GM12878 (cell line): ENCODE results near the gene PAQR5. TPM values are rescaled to one million over a fixed set of nuclear protein-coding genes. Genes with fewer than 3 reads are reported as not detected.
A peak's percentile ranks its signal among the peaks of the same experiment; 100 is the strongest.

Source experiments
- ATAC-seq: fragments of 200-7000 bp; cut with Tn5 transposase; 3 replicates; pipeline ENCODE4 v1.9.1; 2020; ENCODE audit warnings: mild to moderate bottlenecking, moderate library complexity
- BruUV-seq: library from RNA; stranded (reverse); fragments of 400-500 nt; replicated peaks from 2 replicates; lab custom pipeline; 2021; lab: Mats Ljungman, UMichigan
- CTCF ChIA-PET: fragments of 300-600 bp; sonication (Branson Sonifier 250); formaldehyde crosslinking; extraction: SDS; loops from one replicate; lab custom pipeline; 2021; ENCODE audit warnings: inconsistent platforms; lab: Yijun Ruan, JAX
- POLR2A ChIA-PET: fragments of 350-600 bp; formaldehyde crosslinking; extraction: SDS; loops from one replicate; lab custom pipeline; 2021; ENCODE audit warnings: inconsistent platforms; lab: Charles Lee
- RAD21 ChIA-PET: fragments of 300-600 bp; sonication (Branson Sonifier 250); formaldehyde crosslinking; loops from one replicate; lab custom pipeline; 2023; ENCODE audit warnings: antibody characterized with exemption; ENCODE audit not compliant: unreplicated experiment; lab: Charles Lee
- SMC1A ChIA-PET: fragments of 300-600 bp; sonication (Branson Sonifier 250); formaldehyde crosslinking; loops from one replicate; lab custom pipeline; 2023; ENCODE audit not compliant: unreplicated experiment, uncharacterized antibody; lab: Charles Lee
- DNase-seq: peaks from one replicate; pipeline ENCODE4 v3.0.0-alpha.2; 2011; ENCODE audit warnings: low read depth, low spot score
- FAIRE-seq: peaks from 3 replicates; lab custom pipeline; 2011; peaks lifted over from hg19 to GRCh38; lab: Jason Lieb, UNC
- H2AFZ ChIP-seq: 2 replicates; pipeline ENCODE4 v1.6.0; 2011; ENCODE audit warnings: low read depth, low read length, control low read depth; ENCODE audit not compliant: control insufficient read depth
- H3K27ac ChIP-seq: 2 replicates; pipeline ENCODE4 v1.5.1; 2011; ENCODE audit warnings: control low read depth; ENCODE audit not compliant: control insufficient read depth, insufficient read depth
- H3K27me3 ChIP-seq, 2 experiments: replicated peaks in 1 of 2; 2 replicates each; pipeline versions ENCODE4 v1.6.0 to v1.6.1; 2011; ENCODE audit warnings: low read length in 1 of 2; ENCODE audit not compliant: control insufficient read depth in 2 of 2, insufficient read depth in 2 of 2
- H3K36me3 ChIP-seq, 2 experiments: 2 replicates each; pipeline ENCODE4 v1.5.1; 2011; ENCODE audit warnings: low read length in 1 of 2; ENCODE audit not compliant: control insufficient read depth in 2 of 2, insufficient read depth in 2 of 2
- H3K4me1 ChIP-seq: 2 replicates; pipeline ENCODE4 v1.6.1; 2011; ENCODE audit warnings: mild to moderate bottlenecking, low read length, moderate library complexity, mixed read lengths; ENCODE audit not compliant: control insufficient read depth, insufficient read depth
- H3K4me2 ChIP-seq: 2 replicates; pipeline ENCODE4 v1.6.0; 2011; ENCODE audit warnings: control low read depth; ENCODE audit not compliant: control insufficient read depth, insufficient read depth
- H3K4me3 ChIP-seq: fragments of 200-600 bp; sonication (generic); 2 replicates; pipeline ENCODE4 v1.5.1; 2016
- H3K79me2 ChIP-seq: 2 replicates; pipeline ENCODE4 v1.6.0; 2011; ENCODE audit warnings: low read length; ENCODE audit not compliant: control insufficient read depth, insufficient read depth
- H3K9ac ChIP-seq: 2 replicates; pipeline ENCODE4 v1.8.0; 2011; ENCODE audit warnings: low read length, control low read depth, mixed read lengths; ENCODE audit not compliant: control insufficient read depth, insufficient read depth
- H3K9me3 ChIP-seq: replicated peaks from 3 replicates; pipeline ENCODE4 v1.5.1; 2011; ENCODE audit warnings: mild to moderate bottlenecking, low read length; ENCODE audit not compliant: control insufficient read depth, insufficient read depth
- H4K20me1 ChIP-seq: 2 replicates; pipeline ENCODE4 v1.6.0; 2011; ENCODE audit not compliant: control insufficient read depth, insufficient read depth
- FOS ChIP-seq: IDR thresholded peaks from 3 replicates; pipeline ENCODE4 v1.6.1; 2011; ENCODE audit warnings: borderline replicate concordance; ENCODE audit not compliant: insufficient read length; ENCODE audit errors: extremely low read depth
- LARP7 ChIP-seq: fragments of 450-650 bp; IDR thresholded peaks from 2 replicates; pipeline ENCODE4 v1.6.1; 2017; ENCODE audit warnings: mild to moderate bottlenecking
- NBN ChIP-seq: fragments of 450-650 bp; IDR thresholded peaks from 2 replicates; pipeline ENCODE4 v1.6.1; 2016
- NFIC ChIP-seq: IDR thresholded peaks from 2 replicates; pipeline ENCODE4 v1.6.1; 2012; ENCODE audit warnings: low read depth, mild to moderate bottlenecking, inconsistent platforms, low read length, moderate library complexity
- RAD21 ChIP-seq: IDR thresholded peaks from 2 replicates; pipeline ENCODE4 v1.6.1; 2011; ENCODE audit warnings: mild to moderate bottlenecking, low read depth, low read length, moderate library complexity; ENCODE audit not compliant: insufficient read depth
- SMC3 ChIP-seq: IDR thresholded peaks from 2 replicates; pipeline ENCODE4 v1.6.1; 2011; ENCODE audit warnings: low read length, improper control_type of control experiment, borderline replicate concordance
- WGBS: methylation state at CpG from one replicate; pipeline ENCODE4 v1.1.6; 2016; ENCODE audit warnings: low lambda C conversion rate; ENCODE audit not compliant: insufficient replicate concordance, insufficient coverage; ENCODE audit errors: missing lambda C conversion rate; 5-methylcytosine and 5-hydroxymethylcytosine counted together
- in situ Hi-C: fragments of 300-500 bp; cut with MboI; formaldehyde crosslinking; loops from 9 replicates; pipeline ENCODE4 v1.14.3; 2018; ENCODE audit warnings: mixed read lengths
- intact Hi-C: fragments of 100-400 bp; cut with micrococcal nuclease; formaldehyde crosslinking; loops from one replicate; pipeline ENCODE4 v1.14.2; 2022; ENCODE audit not compliant: unreplicated experiment
- polyA plus RNA-seq, 11 experiments: library from polyadenylated mRNA; depleted of rRNA in 4 of 11; unstranded in 6 of 11; stranded (reverse) in 5 of 11; fragments of >200 nt; fragmentation: Nextera tagmentation in 4 of 11; fragmentation: Illumina TruSeq in 1 of 11; extraction: Ambion mirVana in 4 of 11; extraction: Trizol in 1 of 11; gene quantifications; 1 replicate in 1 of 11; 2 replicates in 10 of 11; pipeline versions ENCODE4 v1.2.1 to v1.2.3, GENCODE V29; 2011 to 2016; ENCODE audit warnings: inconsistent platforms in 2 of 11, missing spikeins in 2 of 11, low read depth in 1 of 11
- total RNA-seq, 4 experiments: library from RNA; depleted of rRNA in 3 of 4; stranded (reverse); fragments of >200 nt in 3 of 4; fragmentation: Illumina TruSeq in 1 of 4; extraction: Trizol in 1 of 4; gene quantifications; 2 replicates each; pipeline versions ENCODE4 v1.2.1 to v1.2.3, GENCODE V29; 2013 to 2021
- TF ChIP-seq, protein P1 (sequence below): fragments of 450-650 bp; IDR thresholded peaks from 2 replicates; pipeline ENCODE4 v1.6.1; 2017; ENCODE audit warnings: borderline replicate concordance
- TF ChIP-seq, protein P2 (sequence below): fragments of 450-650 bp; IDR thresholded peaks from 2 replicates; pipeline ENCODE4 v1.6.1; 2016; ENCODE audit warnings: mild to moderate bottlenecking
- TF ChIP-seq, protein P3 (sequence below), 3 experiments: IDR thresholded peaks in 2 of 3; conservative IDR thresholded peaks in 1 of 3; 2 replicates each; pipeline ENCODE4 v1.5.1; 2011; ENCODE audit warnings: low read depth in 3 of 3, low read length in 3 of 3, mild to moderate bottlenecking in 3 of 3, control low read depth in 2 of 3, moderate library complexity in 2 of 3, inconsistent platforms in 1 of 3, mixed read lengths in 1 of 3; ENCODE audit not compliant: control insufficient read depth in 2 of 3, insufficient read depth in 1 of 3; ENCODE audit errors: extremely low read depth in 1 of 3

PAQR5 gene
- total and polyA plus RNA-seq, 10 of the 15 experiments (the other 5 are each of a cell fraction or from before 2014, with no cell fraction given), result 0.02 to 0.03 TPM; not detected in 8

DNA sequence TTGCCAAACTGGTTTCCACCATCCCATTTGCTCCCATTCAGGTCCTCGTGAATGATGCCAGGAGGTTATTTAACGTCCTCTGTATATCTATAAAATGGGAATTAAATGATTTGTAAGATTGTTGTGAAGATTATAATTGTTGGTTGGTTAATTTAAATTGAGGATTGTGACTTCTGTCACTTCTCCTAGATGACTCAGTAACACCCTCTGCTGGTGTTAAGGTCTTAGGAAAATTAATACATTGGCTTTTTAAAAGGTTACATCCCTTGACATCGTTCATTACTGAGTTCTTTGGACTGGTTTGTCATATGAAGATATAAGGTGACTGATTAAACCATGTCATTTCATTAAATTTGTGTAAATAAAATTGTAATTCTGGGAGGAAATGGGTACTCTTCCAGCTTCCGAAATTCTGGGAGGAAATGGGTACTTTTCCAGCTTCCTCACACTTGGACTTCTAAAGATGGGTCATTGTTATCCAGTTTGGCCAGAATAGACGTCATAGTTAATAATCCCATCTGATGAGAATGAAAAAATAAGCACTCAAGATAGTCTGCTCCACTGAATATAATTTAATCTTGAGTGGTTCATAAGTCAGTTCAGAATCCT, 33.3 kb upstream of the PAQR5 start:
- Histone ChIP-seq H2AFZ (no peak overlapping the region), H3K4me3 (no peak overlapping the region), H3K36me3 (no peaks in the 10 kb centered on the region), H3K4me1 (no peaks in the 10 kb centered on the region), H3K9me3 (no peaks in the 10 kb centered on the region), H3K27ac (no peak overlapping the region), H3K79me2 (no peaks in the 10 kb centered on the region), H3K9ac (no peak overlapping the region), H3K4me2 (no peak overlapping the region), H4K20me1 (no peaks in the 10 kb centered on the region), H3K27me3 (no peaks in the 10 kb centered on the region)
- BruUV-seq, result no TSS peak
- intact Hi-C loops, result loop anchor here (1.0 to 10.0 kb wide), 2 partner anchors 129 to 206 kb away; no protein-coding TSS in a partner anchor
- ChIA-PET SMC1A (interaction anchor here (0.6 to 2.3 kb wide), 2 partner anchors 207 to 210 kb away, joined by 4 to 9 read pairs; no protein-coding TSS in a partner anchor), CTCF (interaction anchor here (0.8 to 2.1 kb wide), 7 partner anchors 23 to 208 kb away, joined by 3 to 9 read pairs (median 4); no protein-coding TSS in a partner anchor), POLR2A (no interaction called here), RAD21 (interaction anchor here (0.7 kb wide), 1 partner anchor 212 kb away, joined by 3 read pairs; no protein-coding TSS in a partner anchor)
- TF ChIP-seq, protein P1, sequence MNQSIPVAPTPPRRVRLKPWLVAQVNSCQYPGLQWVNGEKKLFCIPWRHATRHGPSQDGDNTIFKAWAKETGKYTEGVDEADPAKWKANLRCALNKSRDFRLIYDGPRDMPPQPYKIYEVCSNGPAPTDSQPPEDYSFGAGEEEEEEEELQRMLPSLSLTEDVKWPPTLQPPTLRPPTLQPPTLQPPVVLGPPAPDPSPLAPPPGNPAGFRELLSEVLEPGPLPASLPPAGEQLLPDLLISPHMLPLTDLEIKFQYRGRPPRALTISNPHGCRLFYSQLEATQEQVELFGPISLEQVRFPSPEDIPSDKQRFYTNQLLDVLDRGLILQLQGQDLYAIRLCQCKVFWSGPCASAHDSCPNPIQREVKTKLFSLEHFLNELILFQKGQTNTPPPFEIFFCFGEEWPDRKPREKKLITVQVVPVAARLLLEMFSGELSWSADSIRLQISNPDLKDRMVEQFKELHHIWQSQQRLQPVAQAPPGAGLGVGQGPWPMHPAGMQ, result no peak
- TF ChIP-seq NBN, result no peak
- no peak for TF ChIP-seq FOS
- TF ChIP-seq, protein P2, sequence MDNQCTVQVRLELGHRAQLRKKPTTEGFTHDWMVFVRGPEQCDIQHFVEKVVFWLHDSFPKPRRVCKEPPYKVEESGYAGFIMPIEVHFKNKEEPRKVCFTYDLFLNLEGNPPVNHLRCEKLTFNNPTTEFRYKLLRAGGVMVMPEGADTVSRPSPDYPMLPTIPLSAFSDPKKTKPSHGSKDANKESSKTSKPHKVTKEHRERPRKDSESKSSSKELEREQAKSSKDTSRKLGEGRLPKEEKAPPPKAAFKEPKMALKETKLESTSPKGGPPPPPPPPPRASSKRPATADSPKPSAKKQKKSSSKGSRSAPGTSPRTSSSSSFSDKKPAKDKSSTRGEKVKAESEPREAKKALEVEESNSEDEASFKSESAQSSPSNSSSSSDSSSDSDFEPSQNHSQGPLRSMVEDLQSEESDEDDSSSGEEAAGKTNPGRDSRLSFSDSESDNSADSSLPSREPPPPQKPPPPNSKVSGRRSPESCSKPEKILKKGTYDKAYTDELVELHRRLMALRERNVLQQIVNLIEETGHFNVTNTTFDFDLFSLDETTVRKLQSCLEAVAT, result no peak
- TF ChIP-seq RAD21, result 0 out of 2 replicates have a peak, but pooled peaks have one; percentile 18
- no peak for TF ChIP-seq LARP7
- peak; percentile 47; the same call in 1 of the 2 replicates for TF ChIP-seq SMC3
- TF ChIP-seq NFIC, result no peak
- TF ChIP-seq, protein P3, sequence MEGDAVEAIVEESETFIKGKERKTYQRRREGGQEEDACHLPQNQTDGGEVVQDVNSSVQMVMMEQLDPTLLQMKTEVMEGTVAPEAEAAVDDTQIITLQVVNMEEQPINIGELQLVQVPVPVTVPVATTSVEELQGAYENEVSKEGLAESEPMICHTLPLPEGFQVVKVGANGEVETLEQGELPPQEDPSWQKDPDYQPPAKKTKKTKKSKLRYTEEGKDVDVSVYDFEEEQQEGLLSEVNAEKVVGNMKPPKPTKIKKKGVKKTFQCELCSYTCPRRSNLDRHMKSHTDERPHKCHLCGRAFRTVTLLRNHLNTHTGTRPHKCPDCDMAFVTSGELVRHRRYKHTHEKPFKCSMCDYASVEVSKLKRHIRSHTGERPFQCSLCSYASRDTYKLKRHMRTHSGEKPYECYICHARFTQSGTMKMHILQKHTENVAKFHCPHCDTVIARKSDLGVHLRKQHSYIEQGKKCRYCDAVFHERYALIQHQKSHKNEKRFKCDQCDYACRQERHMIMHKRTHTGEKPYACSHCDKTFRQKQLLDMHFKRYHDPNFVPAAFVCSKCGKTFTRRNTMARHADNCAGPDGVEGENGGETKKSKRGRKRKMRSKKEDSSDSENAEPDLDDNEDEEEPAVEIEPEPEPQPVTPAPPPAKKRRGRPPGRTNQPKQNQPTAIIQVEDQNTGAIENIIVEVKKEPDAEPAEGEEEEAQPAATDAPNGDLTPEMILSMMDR (IDR thresholded peaks at IDR 0.05 in 2 of 3, conservative IDR thresholded peaks at IDR 0.05 in 1 of 3; ENCODE audit: control insufficient read depth in 2 of 3, extremely low read depth in 1 of 3, insufficient read depth in 1 of 3, low read depth in 3 of 3, low read length in 3 of 3), result peak; percentile 34 to 49 (median 42); a peak in 4 of 6 replicates
- in situ Hi-C loops, result loop anchor here (5.0 kb wide), 1 partner anchor 198 kb away; no protein-coding TSS in a partner anchor
- ATAC-seq (no peak), FAIRE-seq (no peak), DNase-seq (no peak)
- WGBS, result 30% methylated on average over 5 of the region's 5 CpGs
